ENCODE measurements around the gene FNBP1.
"Not testable (repeated sequence)": the region's sequence is repeated elsewhere in the genome, so short reads cannot be mapped to it uniquely, and the experiment has no call there.

The FNBP1 gene

DNA sequence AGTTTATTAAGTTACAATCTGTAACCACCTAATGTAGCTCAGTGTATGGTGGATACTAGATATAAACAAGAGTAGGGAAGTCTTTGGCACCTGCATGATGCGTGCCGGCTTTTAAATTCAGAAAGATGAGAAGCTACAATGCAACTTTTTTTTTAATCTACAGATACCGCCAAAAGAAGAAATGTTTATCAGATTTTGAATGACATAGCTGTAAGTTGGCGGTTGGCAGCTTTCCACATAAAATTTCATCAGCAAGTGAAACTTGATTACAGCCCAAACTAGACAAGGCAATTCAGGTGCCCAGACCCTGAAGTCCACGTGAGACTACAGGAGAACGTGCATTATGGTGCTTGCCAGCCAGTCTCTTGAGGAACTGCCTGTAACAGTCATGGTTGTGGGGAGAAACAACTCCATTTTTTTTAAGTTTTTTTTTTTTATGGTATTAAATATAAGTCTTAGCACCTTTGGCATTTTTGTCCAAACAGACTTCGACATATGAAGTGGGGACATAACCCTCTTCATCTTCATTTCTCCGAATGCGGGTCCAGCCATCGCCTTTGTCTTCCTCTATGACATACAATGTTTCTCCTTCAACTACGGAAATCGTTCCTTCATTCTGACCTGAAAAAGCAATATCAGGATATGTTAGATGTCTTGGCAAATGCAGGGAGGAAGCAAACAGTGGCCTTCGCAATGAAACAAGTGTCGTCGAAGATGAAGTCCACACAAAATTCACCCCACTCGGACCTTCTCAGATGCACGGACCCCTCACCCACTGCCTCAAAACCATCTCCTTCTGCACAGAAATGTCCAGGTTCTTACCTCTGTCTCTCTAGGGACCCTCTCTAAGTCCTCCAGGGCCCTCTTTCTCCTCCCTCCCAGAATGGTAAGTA lies 147.4 kb downstream of the FNBP1 start:
- no peak for DNase-seq (ENCODE audit: low read depth in 3 of 3, low spot score in 1 of 3)

- no peak for DNase-seq (ENCODE audit: low read depth in 3 of 3, low spot score in 1 of 3)
Observed at GRCh38 chr9:129894120-129894823, 148.7 kb downstream of the FNBP1 start.

DNA sequence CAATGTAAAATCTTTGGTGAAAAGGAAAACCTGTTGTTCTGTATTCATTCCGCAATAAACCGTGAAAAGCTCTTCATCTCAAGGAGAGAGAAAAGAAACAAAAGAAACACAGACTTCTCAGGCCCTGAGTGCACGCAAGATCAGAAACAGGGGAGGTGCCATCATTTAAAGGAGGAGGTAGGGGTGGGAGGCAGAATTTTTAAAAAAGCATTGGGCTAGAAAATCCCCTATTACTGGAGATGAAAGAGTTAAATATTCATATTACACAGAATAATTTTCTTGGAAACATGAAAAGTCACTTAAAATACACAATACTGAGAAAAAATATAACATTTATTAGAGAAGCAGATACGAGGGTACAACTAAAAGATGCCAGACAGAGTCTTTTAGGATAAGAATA lies 151.4 kb downstream of the FNBP1 start:
- DNase-seq (ENCODE audit: low read depth in 3 of 3, low spot score in 1 of 3): no peak

GRCh38 chr9:129890718-129891299 lies 152.2 kb downstream of the FNBP1 start:
- not testable (repeated sequence) for DNase-seq (ENCODE audit: low read depth in 3 of 3, low spot score in 1 of 3)

DNA sequence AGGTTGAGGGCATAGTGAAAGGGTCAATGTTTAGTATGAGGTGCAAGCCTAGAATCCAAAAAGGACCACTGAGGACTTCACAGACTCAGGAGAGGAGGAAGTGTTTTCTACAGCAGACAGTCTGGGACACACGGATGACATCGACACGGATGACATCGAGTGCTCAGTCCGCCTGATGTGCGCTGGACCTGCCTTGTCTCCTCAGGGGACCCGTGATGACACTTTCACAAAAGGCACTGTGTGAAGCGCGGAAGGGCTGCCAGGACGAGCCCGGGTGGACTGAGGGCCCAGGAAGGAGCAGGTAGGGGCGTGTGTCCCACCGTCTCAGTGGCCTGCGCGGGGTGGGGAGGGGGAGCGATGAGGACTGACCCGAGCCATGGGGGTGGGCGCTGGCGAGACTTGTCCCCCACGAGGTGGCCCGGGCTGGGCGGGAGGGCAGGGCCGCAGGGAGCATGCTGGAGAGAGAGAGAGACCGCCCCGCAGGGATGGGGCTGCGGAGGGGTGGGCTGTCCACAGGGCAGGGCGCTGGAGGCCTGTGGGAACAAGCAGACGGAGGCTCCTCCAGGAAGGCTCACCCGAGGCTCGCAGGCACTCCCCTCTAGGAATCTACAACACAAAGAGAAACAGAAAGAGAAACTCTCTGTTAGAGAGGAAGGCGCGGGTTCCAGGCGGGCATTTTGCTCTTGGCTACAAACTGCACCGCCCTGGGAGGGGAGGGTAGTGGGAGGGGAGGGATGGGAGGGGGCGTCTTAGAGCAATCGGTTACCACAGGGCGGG lies 152.9 kb downstream of the FNBP1 start:
- DNase-seq (ENCODE audit: low read depth in 3 of 3, low spot score in 1 of 3): peak in 1 of 3 donors; percentile 62

DNA sequence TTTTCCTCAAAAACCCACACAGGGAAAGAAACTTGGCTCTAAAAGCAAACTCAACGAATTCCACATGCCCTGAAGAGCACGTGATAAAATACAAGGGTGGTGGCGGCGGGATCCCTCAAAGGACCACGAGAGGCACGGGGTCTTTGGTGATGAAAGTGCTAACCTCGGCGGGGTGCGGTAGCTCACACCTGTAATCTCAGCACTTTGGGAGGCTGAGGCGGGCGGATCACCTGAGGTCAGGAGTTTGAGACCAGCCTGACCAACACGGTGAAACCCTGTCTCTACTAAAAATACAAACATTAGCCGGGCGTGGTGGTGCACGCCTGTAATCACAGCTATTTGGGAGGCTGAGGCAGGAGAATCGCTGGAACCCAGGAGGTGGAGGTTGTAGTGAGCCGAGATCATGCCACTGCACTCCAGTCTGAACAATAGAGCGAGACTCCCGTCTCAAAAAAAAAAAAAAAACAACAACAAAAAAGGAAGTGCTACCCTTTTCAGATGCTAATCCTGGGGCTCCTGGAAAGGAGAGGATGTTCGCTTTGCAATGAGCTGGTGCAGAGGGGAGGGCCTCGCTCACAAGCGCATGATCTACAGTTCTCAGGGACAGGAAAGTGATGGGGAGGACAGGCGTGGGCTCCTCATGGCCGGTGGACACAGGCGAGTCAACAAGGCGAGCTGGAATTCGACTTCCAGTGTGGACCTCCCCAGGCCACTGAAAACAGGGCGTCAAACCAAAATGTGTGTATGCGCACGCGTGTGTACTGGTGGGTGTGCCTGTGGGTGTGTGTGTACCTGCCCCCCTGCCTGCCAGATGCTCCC lies 153.7 kb downstream of the FNBP1 start:
- no peak for DNase-seq (ENCODE audit: low read depth in 3 of 3, low spot score in 1 of 3)

- DNase-seq (ENCODE audit: low read depth in 3 of 3, low spot score in 1 of 3): peak; percentile 64 to 84 (median 81)
Observed at GRCh38 chr9:129888293-129889121, 154.5 kb downstream of the FNBP1 start.

DNA sequence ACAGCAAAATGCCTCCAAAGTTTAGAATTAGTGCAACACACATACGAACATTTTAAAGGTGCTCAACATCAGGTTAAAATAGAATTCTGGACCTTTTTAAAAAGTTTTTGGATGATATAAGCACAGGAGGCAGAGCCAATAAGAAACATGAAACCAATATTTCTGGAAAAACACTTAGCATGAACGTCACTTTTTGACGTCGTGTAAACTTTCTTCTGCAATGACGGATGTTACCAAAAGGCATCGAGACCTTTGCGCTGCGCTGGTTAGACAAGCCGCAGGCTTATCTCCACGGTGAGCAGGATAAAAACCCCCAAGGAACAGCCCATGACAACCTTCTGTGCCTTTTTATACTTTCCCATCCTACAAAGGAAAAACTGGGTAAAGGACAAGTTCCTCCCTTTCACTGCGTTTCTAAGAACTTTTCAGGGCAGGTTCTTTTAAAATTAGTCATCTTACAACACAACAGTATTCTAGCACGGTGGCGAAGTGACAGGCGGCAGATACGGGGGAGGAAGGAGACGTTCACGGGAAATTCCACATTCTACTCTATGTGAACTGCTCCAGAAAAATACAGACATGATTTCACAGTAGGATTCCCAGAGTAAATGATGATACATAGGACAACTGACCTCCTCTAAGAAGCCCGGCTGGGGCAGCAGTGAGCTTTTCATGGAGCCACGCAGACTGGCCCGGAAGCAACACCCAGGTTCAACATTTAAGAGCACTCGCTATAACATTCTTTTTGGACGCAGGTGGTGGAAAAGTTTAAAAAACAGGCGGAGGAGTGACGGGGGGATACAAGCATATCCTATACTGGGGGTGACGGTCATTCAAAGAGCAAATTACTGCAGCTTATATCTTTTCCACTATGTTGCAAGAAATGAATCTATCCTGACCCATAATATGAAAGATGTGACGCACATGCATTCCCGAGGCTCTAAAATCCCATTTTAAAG lies 155.4 kb downstream of the FNBP1 start:
- peak in 2 of 3 donors; percentile 33 to 49 for DNase-seq (ENCODE audit: low read depth in 3 of 3, low spot score in 1 of 3)

DNA sequence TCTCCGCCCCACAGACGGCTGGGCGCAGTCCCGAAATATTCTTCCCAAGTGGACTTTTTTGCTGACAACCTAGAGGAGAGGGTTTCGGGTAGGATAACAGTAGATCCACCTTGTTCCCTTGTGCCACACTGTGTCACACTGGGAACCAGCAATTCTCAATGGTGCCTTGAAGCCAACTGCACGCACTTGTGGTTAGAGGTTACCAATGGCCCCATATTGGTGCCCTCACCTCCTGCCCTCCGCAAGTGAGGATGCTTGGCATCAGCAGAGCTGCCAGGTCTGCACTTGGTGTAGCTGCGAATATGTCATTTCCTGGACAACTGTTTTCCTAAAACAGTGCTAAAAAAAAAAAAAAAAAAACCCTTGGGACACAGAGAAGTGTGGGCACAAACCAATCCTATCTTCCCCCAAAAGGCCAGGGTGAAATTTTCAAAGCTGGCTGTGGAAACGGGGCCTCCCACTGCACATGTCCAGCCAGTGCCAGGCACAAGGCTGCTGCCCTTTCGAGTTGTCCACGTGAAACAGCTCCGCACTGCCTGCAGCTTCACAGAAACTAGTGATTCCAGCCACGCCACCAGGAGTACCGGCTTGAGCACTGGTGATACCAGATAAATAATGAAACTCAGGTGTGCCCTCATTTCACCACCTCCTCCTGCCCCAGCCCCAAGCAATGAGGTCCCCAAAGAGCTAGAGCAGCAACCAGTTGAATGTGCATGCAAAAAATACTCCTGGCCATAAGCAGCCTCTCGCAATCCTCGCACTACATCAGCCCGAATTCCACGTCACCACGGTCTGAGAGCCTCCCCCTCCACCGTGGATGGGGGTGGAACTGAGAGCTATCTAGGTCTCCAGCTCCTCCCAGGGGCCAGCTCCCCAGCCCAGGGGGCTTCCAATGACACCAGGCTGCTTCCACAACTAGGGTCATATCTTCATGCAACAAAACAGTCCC lies 156.5 kb downstream of the FNBP1 start:
- peak in 1 of 3 donors; percentile 33 for DNase-seq (ENCODE audit: low read depth in 3 of 3, low spot score in 1 of 3)

GRCh38 chr9:129885670-129886106 lies 157.3 kb downstream of the FNBP1 start:
- peak; percentile 77 to 86 (median 81) for DNase-seq (ENCODE audit: low read depth in 3 of 3, low spot score in 1 of 3)

DNA sequence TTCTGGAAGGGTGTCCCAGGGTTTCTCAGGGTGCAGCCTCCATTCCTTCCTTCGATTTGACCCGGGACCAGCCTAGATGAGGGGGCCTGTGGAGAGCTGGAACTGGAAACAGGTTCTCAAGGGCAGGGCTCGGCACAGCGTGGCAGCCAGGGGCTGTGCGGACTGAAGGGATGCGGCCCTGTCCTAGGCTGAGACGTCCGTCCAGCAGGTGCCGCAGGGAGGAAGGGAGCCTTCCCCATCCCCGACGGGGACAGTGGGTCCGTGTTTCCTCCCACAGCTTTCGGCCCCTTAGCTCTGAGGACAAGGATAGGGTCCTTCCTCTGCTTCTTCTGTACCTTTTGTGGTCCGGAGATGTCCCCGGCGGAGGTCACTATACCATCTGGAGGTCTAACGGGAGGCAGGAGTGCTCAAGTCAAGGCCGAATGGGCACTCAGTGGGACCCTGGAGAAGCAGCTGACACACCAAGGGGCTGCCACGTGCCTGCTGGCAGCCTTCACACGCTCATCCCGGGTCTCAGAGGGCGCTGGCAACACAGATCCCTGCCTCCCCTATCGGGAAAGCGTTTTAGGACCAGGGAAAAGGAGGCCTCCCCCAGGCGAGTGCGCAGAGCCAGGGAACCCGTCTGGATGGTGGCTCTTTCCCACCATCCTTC lies 157.8 kb downstream of the FNBP1 start:
- peak in 1 of 3 donors; percentile 28 for DNase-seq (ENCODE audit: low read depth in 3 of 3, low spot score in 1 of 3)

DNA sequence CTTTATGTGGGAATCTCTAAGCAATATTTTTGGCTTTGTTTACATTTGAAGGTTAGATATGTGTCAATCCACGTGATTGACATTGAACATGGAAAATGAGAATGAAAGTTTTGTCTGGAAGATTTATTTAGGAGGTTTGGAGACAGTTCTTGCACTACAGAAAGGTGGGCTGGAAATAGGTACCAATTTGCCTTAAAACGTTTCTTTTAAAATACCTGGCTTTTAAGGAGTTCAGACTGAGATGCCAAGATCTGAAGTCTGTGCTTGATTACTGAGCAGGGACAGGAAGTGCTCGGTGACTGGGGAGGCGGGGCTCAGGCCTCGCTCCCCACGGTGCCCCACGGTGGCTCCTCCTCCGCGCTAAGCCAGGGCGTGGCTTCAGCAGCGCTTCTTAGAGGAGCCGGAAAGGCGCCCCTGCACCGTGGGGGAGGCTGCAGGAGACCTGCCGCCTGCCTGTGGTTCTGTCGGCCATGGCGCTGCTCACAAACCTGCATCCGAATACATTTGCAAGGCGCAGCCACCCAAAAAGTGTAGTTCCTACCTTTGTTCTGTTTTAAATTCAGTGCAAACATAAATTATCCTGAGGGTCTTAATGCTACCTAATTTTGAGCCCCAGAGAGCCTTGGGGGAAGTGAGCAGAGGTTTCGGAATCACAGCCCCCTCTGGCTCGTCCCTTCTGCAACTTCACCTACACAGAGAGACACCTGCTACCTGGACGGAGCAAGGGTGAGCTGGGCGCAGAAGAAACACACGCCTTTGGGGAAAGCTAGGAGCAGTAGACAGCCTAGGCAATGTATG lies 158.6 kb downstream of the FNBP1 start:
- peak; percentile 87 to 89 (median 88) for DNase-seq (ENCODE audit: low read depth in 3 of 3, low spot score in 1 of 3)

DNA sequence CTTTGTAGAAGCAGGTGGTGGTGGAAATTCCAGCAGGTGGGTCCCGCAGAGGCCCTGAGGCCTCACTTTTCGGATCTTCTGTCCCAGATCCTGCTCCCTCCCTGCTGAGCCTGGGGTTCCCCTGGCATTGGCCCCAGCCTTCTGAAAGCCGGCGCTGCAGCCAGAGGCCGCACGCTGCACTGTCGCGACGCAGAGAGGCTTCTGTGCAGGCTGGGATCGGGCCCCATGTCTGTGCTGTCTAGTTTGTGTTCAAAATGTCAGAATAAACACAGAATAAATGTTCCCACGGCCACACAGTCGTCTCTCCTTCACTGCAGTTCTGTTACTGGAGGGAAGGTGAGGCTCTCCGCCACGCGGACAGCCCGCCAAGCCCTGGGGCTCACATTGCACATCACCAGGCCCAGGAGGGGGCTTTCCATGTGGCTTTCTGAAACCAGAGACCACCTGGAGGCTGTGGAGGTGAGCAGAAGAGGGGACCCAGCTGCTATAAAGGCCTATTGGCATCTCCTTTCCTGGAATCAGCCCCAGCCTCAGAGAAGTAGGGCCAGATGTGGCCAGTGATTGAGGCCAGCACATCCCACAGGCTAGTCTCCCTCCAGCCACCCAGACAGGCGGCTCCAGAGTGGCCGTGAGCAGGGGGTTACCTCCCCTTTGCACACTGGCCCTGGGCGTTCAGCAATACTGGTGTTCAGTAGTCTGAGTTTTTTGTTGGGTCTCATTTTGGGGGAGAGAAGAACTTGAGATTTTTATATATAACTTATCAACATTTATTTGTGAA lies 161.3 kb downstream of the FNBP1 start:
- DNase-seq (ENCODE audit: low read depth in 3 of 3, low spot score in 1 of 3): no peak

DNA sequence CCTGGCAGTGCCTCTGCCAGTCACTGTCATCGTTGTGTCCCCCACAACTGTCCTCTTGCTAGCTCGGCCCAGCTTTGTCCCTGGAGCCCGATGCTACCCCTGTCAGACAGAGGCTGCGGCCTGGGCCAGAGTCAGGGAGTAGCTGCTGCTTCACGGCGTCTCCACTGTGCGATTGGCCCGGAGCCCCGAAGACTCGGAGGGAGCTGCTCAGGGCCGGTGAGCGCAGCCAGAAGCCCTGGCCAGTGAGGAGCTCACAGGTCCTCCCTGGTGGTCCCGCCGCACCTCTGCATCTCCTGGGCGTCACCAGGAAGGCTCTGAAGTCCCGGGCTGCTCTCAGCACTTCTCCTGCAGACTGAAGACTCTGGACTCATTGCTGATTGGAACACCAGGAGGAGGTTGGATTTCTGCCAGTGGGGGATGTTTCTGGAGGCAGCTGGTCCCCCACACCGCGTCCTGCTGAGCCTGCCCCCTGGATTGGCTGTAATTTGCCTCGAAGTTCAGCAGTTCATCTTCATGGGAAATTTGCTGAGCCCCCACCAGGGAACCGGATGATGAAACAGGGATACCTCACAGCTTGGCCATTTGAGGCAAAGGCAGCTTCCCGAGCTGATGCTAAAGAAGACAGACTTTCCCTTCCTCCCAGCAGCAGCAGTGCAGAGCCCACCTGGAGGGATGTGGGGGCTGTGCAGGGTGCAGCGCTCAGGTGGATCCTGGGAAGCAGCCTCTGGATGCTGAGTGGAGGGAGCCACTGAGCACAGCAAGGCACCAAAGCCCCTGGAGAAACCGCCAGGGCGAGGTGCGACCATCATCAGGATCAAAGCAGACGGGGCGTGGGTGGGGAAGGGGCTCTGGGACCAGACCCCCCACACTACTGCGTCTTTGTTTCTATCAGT lies 162.1 kb downstream of the FNBP1 start:
- no peak for DNase-seq (ENCODE audit: low read depth in 3 of 3, low spot score in 1 of 3)

Measured in stimulated activated CD4-positive, alpha-beta T cell treated with anti-CD3 and anti-CD28 coated beads, TNF-alpha, amount 100 ng/mL, for 1 hour (primary cell).